HEK293T (cell line): ENCODE measurements around the gene FAP.

Source experiments
- FOXM1 ChIP-seq: fragments of 450-650 bp; IDR thresholded peaks from 2 replicates; pipeline ENCODE4 v1.6.1; 2017; ENCODE audit warnings: mild to moderate bottlenecking, borderline replicate concordance
- LEF1 ChIP-seq: fragments of 450-650 bp; IDR thresholded peaks from 2 replicates; pipeline ENCODE4 v1.6.1; 2017; ENCODE audit warnings: mild to moderate bottlenecking, borderline replicate concordance
- TARDBP ChIP-seq: fragments of 450-650 bp; IDR thresholded peaks from 2 replicates; pipeline ENCODE4 v1.6.1; 2016

DNA sequence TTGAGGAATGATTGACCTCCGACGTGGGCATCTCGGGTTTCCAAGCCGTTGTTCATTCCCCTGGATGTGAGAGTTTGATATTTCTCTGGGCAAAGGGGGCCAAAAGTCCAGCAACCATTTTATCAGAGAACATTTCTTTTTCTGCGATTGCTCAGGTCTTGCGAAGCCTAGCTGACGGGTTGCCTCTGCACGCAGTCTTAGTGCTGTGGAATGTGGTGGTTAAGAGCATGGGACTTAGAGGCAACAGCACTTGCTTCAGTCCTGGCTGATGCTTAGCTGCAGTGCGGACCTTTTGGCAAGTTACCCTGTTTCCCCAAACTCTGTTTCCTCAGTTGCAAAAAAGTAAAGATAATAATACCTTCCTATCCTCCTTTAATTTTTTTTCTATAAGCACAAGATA is 45.0 kb downstream of the FAP start:
- TF ChIP-seq TARDBP (no peak), LEF1 (no peak), FOXM1 (no peak)
